Measurements from ENCODE around the gene ARID1B.

The ARID1B gene

DNA sequence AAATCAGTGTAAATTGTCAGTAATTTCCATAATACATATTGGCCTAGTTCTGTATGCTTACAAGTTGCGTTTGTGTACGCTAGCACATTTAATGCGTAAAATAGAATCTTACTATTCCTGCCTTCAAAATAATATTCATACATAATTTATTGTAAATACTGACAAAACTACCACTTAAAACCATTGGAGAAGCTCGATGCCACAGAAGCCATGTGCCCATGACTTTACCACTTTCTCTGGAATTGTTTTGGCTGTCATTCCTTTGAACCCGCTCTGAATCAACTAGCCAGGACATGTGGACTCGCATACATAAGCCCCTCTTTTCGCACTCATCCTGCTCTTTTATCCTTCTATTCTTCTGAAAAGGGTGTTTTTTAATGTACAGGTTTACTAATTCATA lies 394.6 kb downstream of the ARID1B start:
- no peak for DNase-seq

DNA sequence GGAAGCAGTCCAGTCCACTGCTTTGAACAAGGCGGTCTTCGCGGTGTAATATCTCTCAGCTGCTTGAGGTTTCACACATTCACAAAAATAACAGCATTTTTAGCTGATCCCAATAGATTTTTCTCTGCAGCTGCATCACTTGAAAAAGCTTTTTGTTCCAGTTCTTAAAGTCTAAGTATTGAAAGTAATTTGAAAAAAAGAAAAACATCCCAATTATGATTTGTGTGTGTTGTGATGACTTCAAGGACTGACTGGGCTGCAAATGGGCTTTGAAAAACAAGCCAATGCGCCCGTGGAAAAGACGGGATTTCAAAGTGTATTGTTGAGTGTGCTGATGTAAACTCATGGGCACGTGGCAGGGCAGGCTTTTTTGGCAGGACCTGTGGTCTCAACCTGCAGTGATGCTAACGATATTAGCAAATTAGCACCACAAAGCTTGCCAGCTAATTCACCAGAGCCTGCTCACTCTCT lies 395.1 kb downstream of the ARID1B start:
- DNase-seq = no peak

DNA sequence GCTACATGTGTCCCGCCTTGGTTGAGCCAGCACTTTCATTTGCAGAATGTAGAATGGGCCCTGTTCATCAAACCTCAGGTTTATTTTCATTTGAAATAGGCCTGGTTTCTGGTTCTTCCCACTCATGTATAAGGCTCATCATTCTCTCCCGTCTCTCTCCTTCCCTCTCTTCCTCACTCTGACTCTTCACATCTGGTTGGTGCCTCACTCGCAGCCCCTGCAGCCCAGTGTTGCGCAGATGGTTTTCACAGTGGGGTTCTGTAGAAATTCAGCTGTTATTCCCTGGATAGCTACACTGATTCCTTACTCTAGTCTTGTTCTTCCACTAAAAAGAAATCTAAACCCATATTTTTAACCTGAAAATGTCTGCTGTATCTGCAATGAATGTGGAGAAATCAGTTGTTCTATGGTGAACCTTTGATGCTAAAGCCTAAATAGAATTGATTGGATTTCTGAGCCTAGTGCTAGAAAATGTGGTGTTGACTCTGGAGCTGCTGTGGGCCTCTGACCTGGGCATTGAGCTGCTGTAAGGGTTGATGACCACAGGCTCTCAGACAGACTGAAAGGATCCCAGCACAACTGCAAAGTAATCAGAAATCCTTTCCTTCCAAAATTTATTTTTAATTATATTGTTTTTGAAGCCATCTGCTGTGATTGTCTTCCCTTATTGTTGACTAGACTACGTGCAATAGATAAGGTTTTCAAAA lies 395.8 kb downstream of the ARID1B start:
- no peak for DNase-seq

DNA sequence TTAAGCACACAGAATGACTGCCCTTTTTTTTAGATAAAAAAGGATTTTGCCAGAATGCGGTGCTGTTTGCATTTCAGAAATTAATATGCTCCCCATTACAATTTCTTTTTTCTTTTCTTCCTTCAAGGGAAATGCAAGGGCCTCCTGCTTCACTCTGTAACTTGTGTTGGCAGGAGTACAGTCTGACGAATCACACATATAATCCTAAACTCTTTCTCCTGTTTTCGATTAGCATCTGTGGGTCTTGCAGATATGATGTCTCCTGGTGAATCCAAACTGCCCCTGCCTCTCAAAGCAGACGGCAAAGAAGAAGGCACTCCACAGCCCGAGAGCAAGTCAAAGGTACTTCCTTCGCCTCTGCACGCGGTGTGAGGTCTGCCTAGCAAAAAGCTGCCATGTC lies 396.6 kb downstream of the ARID1B start:
- DNase-seq = no peak

DNA sequence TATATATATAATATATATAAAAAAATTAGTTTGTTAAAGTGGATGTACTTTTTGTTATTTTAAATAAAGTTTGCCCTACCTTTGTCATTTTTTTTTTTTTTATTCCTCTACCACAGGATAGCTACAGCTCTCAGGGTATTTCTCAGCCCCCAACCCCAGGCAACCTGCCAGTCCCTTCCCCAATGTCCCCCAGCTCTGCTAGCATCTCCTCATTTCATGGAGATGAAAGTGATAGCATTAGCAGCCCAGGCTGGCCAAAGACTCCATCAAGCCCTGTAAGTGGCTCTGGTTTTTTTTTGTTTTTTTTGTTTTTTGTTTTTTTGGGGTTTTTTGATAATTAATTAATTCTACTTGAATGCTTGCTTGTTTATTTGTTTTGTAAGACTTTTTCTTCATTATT lies 397.6 kb downstream of the ARID1B start:
- DNase-seq = no peak

DNA sequence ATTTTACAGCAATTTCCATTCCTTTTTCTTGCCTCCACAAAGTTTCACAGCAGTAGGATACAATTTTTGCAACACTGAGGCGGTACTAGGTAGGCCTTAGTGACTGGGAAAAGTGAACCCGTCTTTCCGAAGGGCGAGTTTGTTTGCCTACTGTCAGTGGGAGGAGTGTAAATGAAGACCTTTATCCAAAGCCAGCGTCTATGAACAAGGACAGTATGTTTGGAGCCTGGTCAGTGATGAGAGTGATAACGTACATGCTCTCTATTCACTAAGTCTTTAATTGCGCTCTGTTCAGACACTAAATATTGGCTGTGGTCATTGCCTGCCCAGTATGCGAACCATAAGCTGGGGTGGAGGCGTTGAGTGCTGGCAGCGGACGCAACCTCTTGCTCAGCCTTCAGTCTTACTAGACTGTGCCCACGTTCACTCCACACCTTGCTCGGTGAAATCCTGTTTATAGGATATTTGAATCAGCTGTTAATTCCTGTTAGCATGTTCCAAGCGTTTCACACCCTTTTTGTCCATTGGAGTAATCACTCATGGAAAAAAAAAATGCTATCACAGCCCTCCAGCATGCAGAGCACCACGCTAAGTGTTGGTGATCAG lies 400.7 kb downstream of the ARID1B start:
- DNase-seq = no peak

DNA sequence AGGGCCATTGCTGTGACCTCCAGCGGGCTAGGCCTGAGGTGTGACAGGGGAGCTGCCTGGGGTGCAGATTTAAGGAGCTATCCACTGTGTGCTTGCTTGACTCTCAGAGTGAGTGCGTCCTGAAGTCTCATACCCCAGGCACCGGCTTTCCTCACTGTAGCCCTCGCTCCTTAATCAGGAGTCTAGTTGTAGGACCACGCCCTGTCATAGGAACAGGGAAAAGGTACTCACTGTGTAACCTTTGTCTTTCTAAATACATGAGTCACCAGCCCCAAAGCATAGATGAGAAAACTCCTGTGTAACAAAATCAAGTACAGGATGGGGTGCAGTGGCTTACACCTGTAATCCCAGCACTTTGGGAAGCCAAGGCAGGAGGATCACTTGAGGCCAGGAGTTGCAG lies 404.5 kb downstream of the ARID1B start:
- DNase-seq = no peak

DNA sequence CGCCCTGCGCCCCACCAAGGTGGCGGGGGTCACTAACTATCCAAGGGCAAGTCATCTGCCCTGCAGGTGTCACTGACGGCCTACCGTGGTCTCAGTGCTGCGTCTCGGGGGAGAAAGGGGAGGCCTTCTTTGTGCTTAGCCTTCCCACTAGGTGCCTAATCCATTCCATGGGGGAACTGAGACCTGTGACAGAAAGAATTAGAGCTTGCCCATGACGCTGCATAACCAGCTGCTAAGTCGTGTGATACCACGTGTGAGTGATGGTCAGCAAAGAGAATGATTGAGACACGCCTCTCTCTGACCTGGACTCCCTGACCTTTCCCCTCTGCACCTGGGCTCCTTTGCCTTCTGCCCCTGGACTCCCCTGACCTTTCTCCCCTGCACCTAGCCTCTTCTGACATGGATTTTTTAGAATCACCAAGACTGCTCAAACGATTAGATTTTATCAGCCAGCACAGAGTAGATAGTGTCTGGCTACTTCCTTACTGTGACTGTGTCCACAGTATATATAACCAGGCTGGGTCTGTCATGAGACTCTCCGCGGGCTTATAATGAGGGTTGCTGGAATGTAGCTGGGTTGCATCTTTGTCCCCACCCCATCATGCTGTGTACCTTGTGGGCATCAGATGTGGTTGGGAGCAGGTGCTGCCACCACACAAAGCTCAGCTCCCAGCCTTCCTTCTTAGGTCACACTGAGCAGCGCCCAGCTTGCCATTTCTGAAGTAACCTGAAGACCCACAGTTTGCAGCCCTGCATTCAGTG lies 405.5 kb downstream of the ARID1B start:
- no peak for DNase-seq

DNA sequence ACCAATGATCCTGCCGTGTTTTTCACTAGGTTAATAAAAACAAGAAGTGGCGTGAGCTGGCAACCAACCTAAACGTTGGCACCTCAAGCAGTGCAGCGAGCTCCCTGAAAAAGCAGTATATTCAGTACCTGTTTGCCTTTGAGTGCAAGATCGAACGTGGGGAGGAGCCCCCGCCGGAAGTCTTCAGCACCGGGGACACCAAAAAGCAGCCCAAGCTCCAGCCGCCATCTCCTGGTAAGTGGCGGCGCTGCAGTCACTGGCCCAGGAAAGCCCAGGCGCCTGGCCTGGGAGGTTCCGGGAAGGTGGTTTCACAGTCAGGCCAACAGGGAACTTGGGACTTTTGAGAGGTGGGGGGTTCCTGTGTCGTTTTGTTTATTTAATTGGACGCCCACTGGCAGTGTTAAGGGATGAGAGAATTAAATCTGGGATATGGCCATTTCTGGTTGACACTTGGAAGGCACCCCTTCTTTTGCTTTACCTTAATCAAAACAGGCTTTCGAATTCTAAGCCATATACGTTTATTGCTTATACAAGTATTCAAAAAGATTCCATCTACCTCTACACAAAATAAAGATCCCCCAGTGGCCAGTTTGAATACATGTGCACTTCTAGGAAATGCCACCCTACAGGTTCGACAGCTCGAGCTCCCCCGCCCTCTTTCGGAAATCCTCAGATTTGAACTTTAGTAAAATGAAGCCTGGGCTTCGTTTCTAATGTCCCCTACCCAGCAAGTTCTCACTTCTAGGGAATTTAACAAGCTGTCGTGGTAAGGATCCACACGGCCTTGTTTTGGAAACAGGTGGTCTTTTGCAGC lies 407.2 kb downstream of the ARID1B start:
- DNase-seq = peak; percentile 25

DNA sequence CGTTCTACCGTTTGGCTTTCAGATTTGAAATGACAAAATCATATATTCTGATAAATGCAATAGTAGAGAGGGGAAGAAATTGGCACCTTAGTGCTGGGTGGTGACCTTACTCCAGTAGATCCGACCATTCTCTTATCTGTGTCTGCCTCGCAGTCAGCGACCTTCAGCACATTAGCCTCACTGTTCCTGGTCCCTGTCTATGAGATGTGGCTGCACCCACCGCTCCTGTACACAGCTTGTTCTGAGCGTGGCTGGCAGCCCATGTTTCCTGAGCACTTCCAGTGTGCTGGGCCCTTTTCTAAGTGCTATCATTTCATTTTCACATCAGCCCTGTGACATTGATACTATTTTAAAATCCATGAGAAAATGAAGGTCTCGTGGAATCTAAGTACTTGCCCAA lies 408.0 kb downstream of the ARID1B start:
- DNase-seq = no peak

DNA sequence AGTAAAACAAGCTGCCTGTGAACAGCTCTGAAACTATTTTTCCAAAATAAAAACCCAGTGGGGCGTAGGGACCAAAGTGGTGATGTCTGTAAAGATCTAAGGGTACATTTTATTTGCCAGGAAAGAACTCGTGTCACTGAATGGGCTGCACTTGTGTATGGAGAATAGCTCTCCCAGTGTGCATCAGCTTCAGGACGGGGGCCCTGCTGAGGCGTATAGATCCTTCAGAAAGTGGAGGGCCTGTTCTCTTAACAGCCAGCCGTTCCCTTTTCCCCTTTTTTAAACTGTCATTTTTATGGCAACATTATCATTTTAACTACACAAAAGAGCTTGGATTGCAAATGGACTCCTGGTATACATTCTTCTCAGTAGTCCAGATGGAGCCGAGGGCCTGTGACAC lies 408.8 kb downstream of the ARID1B start:
- DNase-seq = no peak

DNA sequence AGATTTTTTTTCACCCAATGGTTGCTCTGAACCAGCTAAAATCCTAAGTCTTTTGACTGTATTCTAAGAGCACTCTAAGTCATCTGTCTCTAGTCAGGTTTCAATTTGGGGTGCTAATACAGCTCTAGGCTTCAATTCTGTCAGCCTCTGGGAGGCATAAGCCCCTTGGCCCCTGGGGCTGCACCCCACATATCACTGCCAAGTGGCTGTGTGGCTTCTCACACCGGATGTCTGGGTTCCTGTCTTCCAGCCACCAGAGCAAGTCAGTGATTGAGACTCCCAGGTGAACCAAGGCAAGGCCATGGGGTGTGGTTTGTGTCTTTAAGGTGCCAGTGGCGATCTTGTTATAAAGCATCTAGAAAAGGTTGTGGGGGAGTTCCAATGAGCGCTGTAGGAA lies 409.6 kb downstream of the ARID1B start:
- no peak for DNase-seq

DNA sequence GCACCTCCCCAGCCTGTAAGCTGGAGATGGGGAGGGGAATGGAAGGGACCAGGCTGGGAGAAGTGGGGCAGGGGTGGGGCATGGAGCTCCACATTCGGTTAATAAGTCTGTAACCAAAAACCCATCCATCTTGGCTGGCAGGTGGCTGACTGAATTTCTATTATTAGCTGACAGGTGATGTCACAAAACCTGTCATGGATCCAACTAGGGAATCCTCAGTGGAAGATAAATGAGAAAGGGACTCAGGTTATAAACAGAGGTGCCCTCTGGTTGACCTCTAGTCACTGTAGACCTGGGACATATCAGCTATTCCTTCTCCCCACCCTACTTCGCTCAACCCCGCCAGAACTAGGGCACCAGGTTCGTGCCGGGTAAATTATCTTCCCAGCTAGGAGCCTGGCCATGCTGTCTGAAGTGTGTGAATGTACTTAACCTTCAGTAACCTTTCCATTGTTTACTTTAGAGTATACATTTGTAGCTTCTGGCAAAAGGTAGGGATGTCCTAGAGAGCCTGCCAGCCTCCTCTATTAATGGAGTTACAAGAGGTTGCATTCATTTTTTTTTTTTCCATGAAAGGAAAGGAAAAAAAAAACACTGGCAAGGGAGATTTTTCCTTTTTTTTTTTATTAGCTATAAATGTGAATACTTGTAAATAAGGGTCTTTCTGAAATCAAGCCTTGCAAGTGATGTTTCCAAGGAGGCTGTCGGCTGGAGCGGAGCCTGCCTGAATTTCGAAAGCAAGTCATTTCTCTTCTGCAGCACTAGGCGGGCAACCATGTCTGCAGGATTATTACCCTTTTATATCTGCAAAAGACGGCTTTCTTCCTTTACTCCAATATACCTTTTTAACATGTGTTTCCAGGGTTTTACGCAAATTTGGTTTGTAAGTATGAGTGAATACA lies 410.3 kb downstream of the ARID1B start:
- no peak for DNase-seq

DNA sequence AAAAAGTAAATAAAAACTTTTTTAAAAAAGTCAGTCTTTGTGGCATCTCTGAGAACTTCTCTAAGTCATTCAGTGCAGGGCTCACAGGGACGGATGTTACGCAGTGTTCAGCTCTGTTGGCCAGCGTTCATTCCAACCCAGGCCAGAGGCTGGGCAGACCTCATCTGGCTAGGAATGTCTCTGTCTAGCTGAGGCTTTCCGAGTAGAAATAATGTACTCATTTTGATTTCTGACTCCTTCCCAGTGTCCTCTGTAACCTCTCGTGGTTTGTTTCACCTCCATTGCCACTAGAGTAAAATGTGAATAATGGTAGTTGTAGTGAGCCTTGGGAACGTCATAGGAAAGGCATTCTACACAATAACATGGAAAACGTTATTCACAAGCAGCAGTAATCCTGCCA lies 411.0 kb downstream of the ARID1B start:
- DNase-seq = no peak

DNA sequence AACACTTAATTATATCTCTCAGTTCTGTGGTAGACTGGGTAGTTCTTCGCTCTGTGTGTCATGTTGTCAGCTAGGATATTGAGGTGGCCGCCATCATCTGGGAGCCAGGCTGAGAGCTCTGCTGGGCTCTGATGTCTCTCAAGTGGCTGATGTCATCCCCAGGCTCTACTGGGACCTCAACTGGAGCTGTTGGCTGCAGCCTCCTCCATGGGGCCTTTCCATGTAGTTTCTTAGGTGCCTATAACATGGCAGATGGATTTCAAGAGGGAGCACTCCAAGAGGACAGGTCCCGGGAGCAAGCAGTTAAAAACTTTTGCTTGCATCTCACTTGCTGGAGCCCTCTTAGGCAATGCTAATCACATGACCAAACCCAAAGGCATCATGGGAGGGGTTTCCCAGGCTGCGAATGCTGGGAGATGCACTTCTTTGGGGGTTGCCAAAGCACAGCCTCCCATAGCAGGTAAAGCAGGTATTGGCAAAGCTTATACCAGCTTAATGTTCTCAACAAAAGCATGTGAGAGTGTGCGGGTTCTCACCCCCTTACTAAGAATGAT lies 416.3 kb downstream of the ARID1B start:
- DNase-seq = no peak

DNA sequence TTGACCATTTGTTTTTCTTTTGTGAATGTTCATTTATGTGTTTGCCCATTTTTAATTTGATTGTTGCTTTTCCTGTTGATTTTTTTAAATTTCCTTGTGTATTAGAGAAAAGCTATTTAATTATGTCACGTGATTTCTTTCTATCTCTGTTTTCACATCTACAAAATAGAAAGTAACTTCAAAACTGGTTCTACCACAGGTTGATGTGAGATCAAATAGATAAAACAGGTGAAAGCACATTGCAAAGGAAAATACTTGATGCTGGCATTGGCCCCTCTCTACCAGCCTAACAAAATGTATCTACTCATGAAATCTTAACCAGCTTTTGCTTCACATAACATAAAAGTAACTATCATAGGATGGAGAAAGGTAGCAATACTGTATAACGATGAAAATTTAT lies 416.9 kb downstream of the ARID1B start:
- no peak for DNase-seq

DNA sequence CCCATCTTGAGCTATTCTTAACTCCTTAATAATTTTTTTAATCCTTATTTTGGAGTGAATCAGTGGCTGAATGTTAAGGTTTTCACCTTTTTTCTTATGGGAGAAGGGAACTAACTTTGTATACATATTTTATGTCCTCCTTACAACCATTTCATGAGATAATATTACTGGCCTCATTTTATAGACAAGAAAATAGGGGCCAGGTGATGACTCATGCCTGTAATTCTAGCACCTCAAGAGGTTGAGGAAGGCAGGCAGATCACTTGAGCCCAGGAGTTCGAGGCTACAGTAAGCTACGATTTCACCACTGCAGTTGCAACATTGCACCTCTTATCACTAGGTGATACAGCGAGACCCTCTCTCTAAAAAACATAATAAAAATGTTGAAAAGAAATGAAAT lies 417.5 kb downstream of the ARID1B start:
- DNase-seq = no peak

DNA sequence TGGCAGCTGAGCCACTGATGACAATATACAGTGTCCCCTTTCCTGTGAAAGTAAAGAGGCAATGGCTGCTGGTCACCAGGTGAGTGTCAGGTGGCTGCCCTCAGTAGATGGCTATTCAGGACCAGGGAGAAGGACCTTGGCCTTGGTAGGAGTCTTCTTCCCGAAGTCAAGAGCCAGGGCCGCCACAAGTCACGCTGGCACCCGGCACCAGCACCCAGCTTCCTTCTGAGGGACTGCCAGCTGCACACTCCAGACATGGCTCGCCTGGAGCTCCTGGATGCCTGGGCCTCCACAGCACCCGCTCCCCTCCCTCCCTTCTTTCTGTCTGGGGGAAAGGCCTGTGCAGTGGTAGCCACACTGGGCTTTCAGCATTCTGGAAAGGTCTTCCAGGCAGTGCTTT lies 419.2 kb downstream of the ARID1B start:
- no peak for DNase-seq

DNA sequence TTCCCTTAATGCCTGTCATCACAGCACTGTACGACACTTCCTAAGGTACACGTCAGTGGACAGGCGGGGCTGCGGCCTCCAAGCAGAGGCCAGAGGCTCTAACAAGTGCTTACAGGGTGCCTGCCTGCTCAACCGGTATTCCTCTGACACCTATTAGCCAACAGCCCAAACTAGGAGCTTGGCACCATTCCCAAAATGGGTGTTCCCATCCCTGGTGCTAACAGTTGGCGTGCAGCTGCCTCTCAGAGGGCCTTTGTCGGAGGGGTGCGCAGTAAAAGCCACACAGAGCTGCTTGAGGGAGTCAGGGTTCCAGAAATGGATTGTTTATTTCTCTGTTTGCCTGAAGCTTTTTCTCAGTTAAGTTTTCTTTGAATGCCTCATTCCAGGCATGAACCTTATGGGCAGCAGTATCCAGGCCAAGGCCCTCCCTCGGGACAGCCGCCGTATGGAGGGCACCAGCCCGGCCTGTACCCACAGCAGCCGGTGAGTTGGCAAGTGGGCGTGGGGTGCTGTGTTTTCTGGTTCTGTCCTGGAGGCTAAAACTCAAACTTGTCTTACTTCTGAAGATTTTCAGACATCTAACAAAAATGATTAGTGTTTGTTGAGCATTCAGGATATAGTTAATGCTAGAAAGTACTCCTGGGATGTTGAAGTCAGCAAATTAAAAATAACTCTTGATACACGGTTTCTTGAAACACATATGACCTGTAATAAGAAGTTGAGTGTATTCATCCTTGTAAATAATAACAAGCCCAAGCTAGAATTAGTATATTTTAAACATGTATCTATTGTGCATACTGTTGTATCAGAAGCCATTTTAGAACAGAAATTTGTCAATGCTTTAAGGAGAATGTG lies 421.5 kb downstream of the ARID1B start:
- no peak for DNase-seq

DNA sequence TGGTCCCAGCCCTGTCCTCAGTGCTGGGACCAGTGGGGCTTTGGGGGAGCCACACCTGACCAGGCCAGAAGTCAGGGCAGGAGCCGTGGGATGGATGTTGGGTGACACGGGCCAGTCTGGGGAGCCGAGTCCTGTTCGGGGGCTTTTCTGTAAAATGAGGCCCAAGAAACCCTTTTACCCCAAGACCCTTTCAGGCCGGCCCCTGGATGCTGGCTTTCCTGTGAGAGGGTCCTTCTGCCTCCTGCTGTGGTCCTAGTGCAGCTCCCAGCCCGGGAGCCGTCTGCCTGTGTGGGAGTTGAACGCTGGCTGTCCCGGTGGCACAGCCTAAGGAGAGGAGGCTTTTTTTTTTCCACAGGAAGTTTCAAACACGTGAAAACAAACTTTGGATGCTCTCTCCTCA lies 422.9 kb downstream of the ARID1B start:
- no peak for DNase-seq

DNA sequence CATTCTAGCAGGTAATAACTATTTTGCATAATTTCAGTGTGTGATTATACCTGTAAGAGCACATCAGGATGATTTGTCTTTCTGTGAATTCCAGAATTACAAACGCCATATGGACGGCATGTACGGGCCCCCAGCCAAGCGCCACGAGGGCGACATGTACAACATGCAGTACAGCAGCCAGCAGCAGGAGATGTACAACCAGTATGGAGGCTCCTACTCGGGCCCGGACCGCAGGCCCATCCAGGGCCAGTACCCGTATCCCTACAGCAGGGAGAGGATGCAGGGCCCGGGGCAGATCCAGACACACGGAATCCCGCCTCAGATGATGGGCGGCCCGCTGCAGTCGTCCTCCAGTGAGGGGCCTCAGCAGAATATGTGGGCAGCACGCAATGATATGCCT lies 423.4 kb downstream of the ARID1B start:
- no peak for DNase-seq
